OCI-LY3 (cell line): ENCODE measurements around the gene LILRB3.

ENCODE experiments used
- H2AFZ ChIP-seq: fragments of 200-600, 300-600 bp; shearing (Covaris generic); 2 replicates; pipeline ENCODE4 v1.6.0; 2014; ENCODE audit warnings: antibody characterized with exemption, low read depth, low read length
- H3K27ac ChIP-seq: fragments of 200-600, 300-600 bp; sonication (generic); 2 replicates; pipeline ENCODE4 v1.5.1; 2014; ENCODE audit warnings: mild to moderate bottlenecking, low read length, moderate library complexity, mixed read lengths
- H3K27me3 ChIP-seq: fragments of 200-600, 300-600 bp; sonication (generic); 2 replicates; pipeline ENCODE4 v1.6.1; 2014; ENCODE audit warnings: low read depth, low read length, mixed read lengths
- H3K36me3 ChIP-seq: fragments of 200-600, 300-600 bp; sonication (generic); replicated peaks from 2 replicates; pipeline ENCODE3; 2014; ENCODE audit warnings: low read depth, low read length, mixed read lengths
- H3K4me1 ChIP-seq: fragments of 300-600, 200-600 bp; sonication (generic); 2 replicates; pipeline ENCODE4 v1.6.1; 2014; ENCODE audit warnings: low read length, mixed read lengths
- H3K4me2 ChIP-seq: fragments of 200-600, 300-600 bp; sonication (generic); 2 replicates; pipeline ENCODE4 v1.6.1; 2014; ENCODE audit warnings: low read length, mixed read lengths
- H3K4me3 ChIP-seq: fragments of 300-600, 200-600 bp; sonication (generic); 2 replicates; pipeline ENCODE4 v1.5.1; 2014; ENCODE audit warnings: antibody characterized with exemption, mild to moderate bottlenecking, low read length, moderate library complexity
- H3K79me2 ChIP-seq: fragments of 300-600, 200-600 bp; shearing (Covaris generic); 2 replicates; pipeline ENCODE4 v1.6.1; 2014; ENCODE audit warnings: mild to moderate bottlenecking, low read length, mixed read lengths
- H3K9ac ChIP-seq: fragments of 300-600, 200-600 bp; shearing (Covaris generic); 2 replicates; pipeline ENCODE4 v1.6.0; 2014; ENCODE audit warnings: mild to moderate bottlenecking, low read length, moderate library complexity
- H3K9me3 ChIP-seq: fragments of 200-600, 300-600 bp; shearing (Covaris generic); 2 replicates; pipeline ENCODE4 v1.6.1; 2014; ENCODE audit warnings: low read length, mixed read lengths; ENCODE audit not compliant: insufficient read depth
- H4K20me1 ChIP-seq: fragments of 200-600, 300-600 bp; sonication (generic); 2 replicates; pipeline ENCODE4 v1.6.1; 2016; ENCODE audit warnings: low read length, mixed read lengths; ENCODE audit not compliant: insufficient read depth
- CTCF ChIP-seq: fragments of 200-600, 300-600 bp; sonication (generic); IDR thresholded peaks from 2 replicates; pipeline ENCODE4 v1.5.1; 2014; ENCODE audit warnings: antibody characterized with exemption, low read length, low read depth
- EZH2phosphoT487 ChIP-seq: fragments of 200-600 bp; shearing (Covaris generic); IDR thresholded peaks from 2 replicates; pipeline ENCODE4 v1.6.1; 2018; ENCODE audit warnings: antibody characterized with exemption, mixed run types, low read depth

The LILRB3 gene

GRCh38 chr19:54179262-54179852 lies 43.5 kb downstream of the LILRB3 start:
- Histone ChIP-seq H3K4me1 (no peaks in the 10 kb centered on the region), H4K20me1 (no peaks in the 10 kb centered on the region), H3K9ac (no peak overlapping the region), H3K4me2 (no peak overlapping the region), H3K4me3 (no peak overlapping the region), H3K27me3 (no peaks in the 10 kb centered on the region), H3K36me3 (peaks cover 23% of the 10 kb centered on the region), H3K9me3 (no peaks in the 10 kb centered on the region), H2AFZ (no peak overlapping the region), H3K27ac (no peak overlapping the region), H3K79me2 (no peaks in the 10 kb centered on the region)
- TF ChIP-seq CTCF: no peak
- no peak for TF ChIP-seq EZH2phosphoT487

GRCh38 chr19:54178581-54179261 lies 44.1 kb downstream of the LILRB3 start:
- Histone ChIP-seq H3K27ac (no peak overlapping the region), H4K20me1 (no peaks in the 10 kb centered on the region), H2AFZ (no peak overlapping the region), H3K4me2 (no peak overlapping the region), H3K79me2 (no peaks in the 10 kb centered on the region), H3K27me3 (no peaks in the 10 kb centered on the region), H3K9me3 (no peaks in the 10 kb centered on the region), H3K4me3 (no peak overlapping the region), H3K4me1 (no peaks in the 10 kb centered on the region), H3K36me3 (peaks cover 23% of the 10 kb centered on the region), H3K9ac (no peak overlapping the region)
- no peak for TF ChIP-seq EZH2phosphoT487
- no peak for TF ChIP-seq CTCF

- H4K20me1 ChIP-seq: no peaks in the 10 kb centered on the region
- H3K4me2 ChIP-seq: no peak overlapping the region
- peaks cover 7% of the 10 kb centered on the region for H3K36me3 ChIP-seq
- H3K27ac ChIP-seq: no peak overlapping the region
- no peak overlapping the region for H2AFZ ChIP-seq
- no peaks in the 10 kb centered on the region for H3K9me3 ChIP-seq
- H3K27me3 ChIP-seq: no peaks in the 10 kb centered on the region
- H3K4me3 ChIP-seq: no peak overlapping the region
- TF ChIP-seq EZH2phosphoT487: no peak
- no peak for TF ChIP-seq CTCF
- peaks cover 4% of the 10 kb centered on the region; the same call in 1 of the 2 replicates for H3K4me1 ChIP-seq
- H3K79me2 ChIP-seq: no peaks in the 10 kb centered on the region
- H3K9ac ChIP-seq: no peak overlapping the region
These were observed 48.6 kb downstream of the LILRB3 start for GRCh38 chr19:54173951-54174834.

GRCh38 chr19:54173359-54173699 lies 49.5 kb downstream of the LILRB3 start:
- Histone ChIP-seq H3K79me2 (no peaks in the 10 kb centered on the region), H3K4me3 (no peak overlapping the region)

More at GRCh38 chr19:54173359-54173699, 49.5 kb downstream of the LILRB3 start:
- no peak overlapping the region for H3K9ac ChIP-seq
- H3K4me2 ChIP-seq: no peak overlapping the region
- no peak overlapping the region for H2AFZ ChIP-seq
- TF ChIP-seq EZH2phosphoT487 (no peak), CTCF (no peak)
- H3K36me3 ChIP-seq: peaks cover 3% of the 10 kb centered on the region
- no peaks in the 10 kb centered on the region for H3K27me3 ChIP-seq
- H4K20me1 ChIP-seq: no peaks in the 10 kb centered on the region
- no peaks in the 10 kb centered on the region for H3K9me3 ChIP-seq
- H3K27ac ChIP-seq: no peak overlapping the region
- H3K4me1 ChIP-seq: peaks cover 5% of the 10 kb centered on the region; the same call in 1 of the 2 replicates
